Measurements from ENCODE around the gene SCN9A. TPM values are rescaled to one million over a fixed set of nuclear protein-coding genes. Genes with fewer than 3 reads are reported as not detected.

The SCN9A gene
- total and polyA plus RNA-seq, 9 of the 15 experiments (the other 6 are each of a cell fraction or from before 2014, with no cell fraction given) = 1.4 to 22.8 (median 7.1) TPM

DNA sequence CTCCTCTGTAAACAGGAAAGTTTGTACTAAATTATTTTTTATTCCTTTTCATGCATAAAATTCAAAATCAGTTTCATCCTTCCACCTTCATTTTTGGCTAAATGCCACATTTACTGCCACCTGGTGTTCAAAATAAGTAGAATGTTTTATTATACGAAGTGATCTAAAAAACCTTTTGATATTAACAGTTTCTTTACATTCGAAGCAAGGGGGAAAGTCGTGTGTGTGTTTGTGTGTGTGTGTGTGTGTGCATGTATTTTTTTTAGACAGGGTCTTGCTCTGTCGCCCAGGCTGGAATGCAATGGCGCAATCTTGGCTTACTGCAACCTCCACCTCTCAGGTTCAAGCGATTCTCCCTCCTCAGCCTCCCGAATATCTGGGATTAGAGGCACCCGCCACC is 9.0 kb upstream of the SCN9A start (continued):
- TF ChIP-seq, protein P1, sequence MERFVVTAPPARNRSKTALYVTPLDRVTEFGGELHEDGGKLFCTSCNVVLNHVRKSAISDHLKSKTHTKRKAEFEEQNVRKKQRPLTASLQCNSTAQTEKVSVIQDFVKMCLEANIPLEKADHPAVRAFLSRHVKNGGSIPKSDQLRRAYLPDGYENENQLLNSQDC (CRISPR knock-in tag; IDR thresholded peaks at IDR 0.05) = no peak
- TF ChIP-seq FOXA3 (CRISPR knock-in tag; conservative IDR thresholded peaks at IDR 0.05 in 1 of 2, IDR thresholded peaks at IDR 0.05 in 1 of 2) = no peak
- 0 out of 2 replicates have a peak, but pooled peaks have one; percentile 15 for TF ChIP-seq SMARCA4 (IDR thresholded peaks at IDR 0.05)
- peak; percentile 54; the same call in 1 of the 2 replicates for TF ChIP-seq BCOR (IDR thresholded peaks at IDR 0.05)
- no peak for TF ChIP-seq NR4A1 (CRISPR knock-in tag; IDR thresholded peaks at IDR 0.05)
- no peak for TF ChIP-seq NR4A1 (tag; IDR thresholded peaks at IDR 0.05)
- TF ChIP-seq ZNF699 (CRISPR knock-in tag; IDR thresholded peaks at IDR 0.05; ENCODE audit: insufficient replicate concordance) = no peak
- TF ChIP-seq ZNF263 (CRISPR knock-in tag; IDR thresholded peaks at IDR 0.05; ENCODE audit: borderline replicate concordance) = no peak
- TF ChIP-seq GTF2E2 (tag; IDR thresholded peaks at IDR 0.05) = no peak
- no peak for TF ChIP-seq SAFB (IDR thresholded peaks at IDR 0.05; ENCODE audit: borderline replicate concordance, low read depth, low read length)
- no peak for TF ChIP-seq KAT7 (CRISPR knock-in tag; IDR thresholded peaks at IDR 0.05; ENCODE audit: borderline replicate concordance)
- TF ChIP-seq, protein P2, sequence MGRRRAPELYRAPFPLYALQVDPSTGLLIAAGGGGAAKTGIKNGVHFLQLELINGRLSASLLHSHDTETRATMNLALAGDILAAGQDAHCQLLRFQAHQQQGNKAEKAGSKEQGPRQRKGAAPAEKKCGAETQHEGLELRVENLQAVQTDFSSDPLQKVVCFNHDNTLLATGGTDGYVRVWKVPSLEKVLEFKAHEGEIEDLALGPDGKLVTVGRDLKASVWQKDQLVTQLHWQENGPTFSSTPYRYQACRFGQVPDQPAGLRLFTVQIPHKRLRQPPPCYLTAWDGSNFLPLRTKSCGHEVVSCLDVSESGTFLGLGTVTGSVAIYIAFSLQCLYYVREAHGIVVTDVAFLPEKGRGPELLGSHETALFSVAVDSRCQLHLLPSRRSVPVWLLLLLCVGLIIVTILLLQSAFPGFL (CRISPR knock-in tag; IDR thresholded peaks at IDR 0.05) = no peak
- TF ChIP-seq RUNX1 (IDR thresholded peaks at IDR 0.05; ENCODE audit: low read depth) = no peak
- TF ChIP-seq, protein P3, sequence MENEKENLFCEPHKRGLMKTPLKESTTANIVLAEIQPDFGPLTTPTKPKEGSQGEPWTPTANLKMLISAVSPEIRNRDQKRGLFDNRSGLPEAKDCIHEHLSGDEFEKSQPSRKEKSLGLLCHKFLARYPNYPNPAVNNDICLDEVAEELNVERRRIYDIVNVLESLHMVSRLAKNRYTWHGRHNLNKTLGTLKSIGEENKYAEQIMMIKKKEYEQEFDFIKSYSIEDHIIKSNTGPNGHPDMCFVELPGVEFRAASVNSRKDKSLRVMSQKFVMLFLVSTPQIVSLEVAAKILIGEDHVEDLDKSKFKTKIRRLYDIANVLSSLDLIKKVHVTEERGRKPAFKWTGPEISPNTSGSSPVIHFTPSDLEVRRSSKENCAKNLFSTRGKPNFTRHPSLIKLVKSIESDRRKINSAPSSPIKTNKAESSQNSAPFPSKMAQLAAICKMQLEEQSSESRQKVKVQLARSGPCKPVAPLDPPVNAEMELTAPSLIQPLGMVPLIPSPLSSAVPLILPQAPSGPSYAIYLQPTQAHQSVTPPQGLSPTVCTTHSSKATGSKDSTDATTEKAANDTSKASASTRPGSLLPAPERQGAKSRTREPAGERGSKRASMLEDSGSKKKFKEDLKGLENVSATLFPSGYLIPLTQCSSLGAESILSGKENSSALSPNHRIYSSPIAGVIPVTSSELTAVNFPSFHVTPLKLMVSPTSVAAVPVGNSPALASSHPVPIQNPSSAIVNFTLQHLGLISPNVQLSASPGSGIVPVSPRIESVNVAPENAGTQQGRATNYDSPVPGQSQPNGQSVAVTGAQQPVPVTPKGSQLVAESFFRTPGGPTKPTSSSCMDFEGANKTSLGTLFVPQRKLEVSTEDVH (IDR thresholded peaks at IDR 0.05; ENCODE audit: low read depth, partially characterized antibody) = no peak
- TF ChIP-seq, protein P4, sequence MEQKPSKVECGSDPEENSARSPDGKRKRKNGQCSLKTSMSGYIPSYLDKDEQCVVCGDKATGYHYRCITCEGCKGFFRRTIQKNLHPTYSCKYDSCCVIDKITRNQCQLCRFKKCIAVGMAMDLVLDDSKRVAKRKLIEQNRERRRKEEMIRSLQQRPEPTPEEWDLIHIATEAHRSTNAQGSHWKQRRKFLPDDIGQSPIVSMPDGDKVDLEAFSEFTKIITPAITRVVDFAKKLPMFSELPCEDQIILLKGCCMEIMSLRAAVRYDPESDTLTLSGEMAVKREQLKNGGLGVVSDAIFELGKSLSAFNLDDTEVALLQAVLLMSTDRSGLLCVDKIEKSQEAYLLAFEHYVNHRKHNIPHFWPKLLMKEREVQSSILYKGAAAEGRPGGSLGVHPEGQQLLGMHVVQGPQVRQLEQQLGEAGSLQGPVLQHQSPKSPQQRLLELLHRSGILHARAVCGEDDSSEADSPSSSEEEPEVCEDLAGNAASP (IDR thresholded peaks at IDR 0.05) = no peak
- TF ChIP-seq ZNF445 (CRISPR knock-in tag; IDR thresholded peaks at IDR 0.05; ENCODE audit: low read depth) = no peak
- no peak for TF ChIP-seq SNRNP70 (optimal IDR thresholded peaks at IDR 0.05; ENCODE audit: low read depth, low read length)
- peak; percentile 75 for TF ChIP-seq NFIX (CRISPR knock-in tag; IDR thresholded peaks at IDR 0.05; ENCODE audit: low read depth)
- TF ChIP-seq CSDE1 (IDR thresholded peaks at IDR 0.05) = no peak
- TF ChIP-seq, protein P5, sequence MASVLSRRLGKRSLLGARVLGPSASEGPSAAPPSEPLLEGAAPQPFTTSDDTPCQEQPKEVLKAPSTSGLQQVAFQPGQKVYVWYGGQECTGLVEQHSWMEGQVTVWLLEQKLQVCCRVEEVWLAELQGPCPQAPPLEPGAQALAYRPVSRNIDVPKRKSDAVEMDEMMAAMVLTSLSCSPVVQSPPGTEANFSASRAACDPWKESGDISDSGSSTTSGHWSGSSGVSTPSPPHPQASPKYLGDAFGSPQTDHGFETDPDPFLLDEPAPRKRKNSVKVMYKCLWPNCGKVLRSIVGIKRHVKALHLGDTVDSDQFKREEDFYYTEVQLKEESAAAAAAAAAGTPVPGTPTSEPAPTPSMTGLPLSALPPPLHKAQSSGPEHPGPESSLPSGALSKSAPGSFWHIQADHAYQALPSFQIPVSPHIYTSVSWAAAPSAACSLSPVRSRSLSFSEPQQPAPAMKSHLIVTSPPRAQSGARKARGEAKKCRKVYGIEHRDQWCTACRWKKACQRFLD (CRISPR knock-in tag; IDR thresholded peaks at IDR 0.05) = no peak
- no peak for TF ChIP-seq ZNF224 (CRISPR knock-in tag; IDR thresholded peaks at IDR 0.05)
- TF ChIP-seq, protein P6, sequence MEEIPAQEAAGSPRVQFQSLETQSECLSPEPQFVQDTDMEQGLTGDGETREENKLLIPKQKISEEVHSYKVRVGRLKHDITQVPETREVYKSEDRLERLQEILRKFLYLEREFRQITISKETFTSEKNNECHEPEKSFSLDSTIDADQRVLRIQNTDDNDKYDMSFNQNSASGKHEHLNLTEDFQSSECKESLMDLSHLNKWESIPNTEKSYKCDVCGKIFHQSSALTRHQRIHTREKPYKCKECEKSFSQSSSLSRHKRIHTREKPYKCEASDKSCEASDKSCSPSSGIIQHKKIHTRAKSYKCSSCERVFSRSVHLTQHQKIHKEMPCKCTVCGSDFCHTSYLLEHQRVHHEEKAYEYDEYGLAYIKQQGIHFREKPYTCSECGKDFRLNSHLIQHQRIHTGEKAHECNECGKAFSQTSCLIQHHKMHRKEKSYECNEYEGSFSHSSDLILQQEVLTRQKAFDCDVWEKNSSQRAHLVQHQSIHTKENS (CRISPR knock-in tag; IDR thresholded peaks at IDR 0.05) = no peak
